H9 (cell line): ENCODE measurements around the gene GAR1. TPM values are rescaled to one million over a fixed set of nuclear protein-coding genes. Genes with fewer than 3 reads are reported as not detected.

Source experiments
- DNase-seq: peaks from one replicate; pipeline ENCODE4 v3.0.0-alpha.2; 2017
- H2AFZ ChIP-seq: one replicate; pipeline ENCODE4 v1.6.1; 2013; ENCODE audit warnings: mild to moderate bottlenecking, low read length, control low read depth, moderate library complexity
- H2AK5ac ChIP-seq: 2 replicates; pipeline ENCODE4 v1.6.1; 2013; ENCODE audit warnings: low read length, control low read depth, mixed read lengths; ENCODE audit not compliant: insufficient read length
- H2BK120ac ChIP-seq: one replicate; pipeline ENCODE4 v1.6.1; 2013; ENCODE audit warnings: low read depth, mild to moderate bottlenecking, low read length, control low read depth, inconsistent platforms; ENCODE audit not compliant: poor library complexity, severe bottlenecking
- H2BK12ac ChIP-seq: 2 replicates; pipeline ENCODE4 v1.6.1; 2013; ENCODE audit warnings: low read length, control low read depth, mixed read lengths, low read depth; ENCODE audit not compliant: insufficient read length
- H2BK15ac ChIP-seq: 2 replicates; pipeline ENCODE4 v1.6.1; 2013; ENCODE audit warnings: low read depth, low read length, control low read depth
- H2BK20ac ChIP-seq: one replicate; pipeline ENCODE4 v1.6.1; 2013; ENCODE audit warnings: low read depth, mild to moderate bottlenecking, low read length, control low read depth, inconsistent platforms; ENCODE audit not compliant: poor library complexity, severe bottlenecking
- H2BK5ac ChIP-seq: 2 replicates; pipeline ENCODE4 v1.6.1; 2013; ENCODE audit warnings: low read length, control low read depth, mixed read lengths; ENCODE audit not compliant: insufficient read length
- H3K14ac ChIP-seq: 2 replicates; pipeline ENCODE4 v1.6.1; 2013; ENCODE audit warnings: low read length, control low read depth; ENCODE audit not compliant: insufficient read depth
- H3K18ac ChIP-seq: 2 replicates; pipeline ENCODE4 v1.6.1; 2013; ENCODE audit warnings: low read depth, mild to moderate bottlenecking, mixed read lengths, low read length, control low read depth; ENCODE audit not compliant: insufficient read length
- H3K23ac ChIP-seq: 2 replicates; pipeline ENCODE4 v1.6.1; 2013; ENCODE audit warnings: low read length, control low read depth, mixed read lengths, low read depth; ENCODE audit not compliant: insufficient read length
- H3K23me2 ChIP-seq: 2 replicates; pipeline ENCODE4 v1.6.1; 2013; ENCODE audit warnings: low read depth, mild to moderate bottlenecking, mixed read lengths, low read length, control low read depth; ENCODE audit not compliant: insufficient read length, poor library complexity, severe bottlenecking
- H3K27ac ChIP-seq: 2 replicates; pipeline ENCODE4 v1.5.1; 2013; ENCODE audit warnings: low read length, control low read depth, mixed read lengths, low read depth; ENCODE audit not compliant: insufficient read length
- H3K27me3 ChIP-seq: 2 replicates; pipeline ENCODE4 v1.6.1; 2013; ENCODE audit warnings: low read length, control low read depth, inconsistent platforms; ENCODE audit not compliant: insufficient read depth
- H3K4ac ChIP-seq: 2 replicates; pipeline ENCODE4 v1.6.1; 2013; ENCODE audit warnings: low read depth, mild to moderate bottlenecking, control low read depth, inconsistent platforms, low read length, moderate library complexity
- H3K4me1 ChIP-seq: 2 replicates; pipeline ENCODE4 v1.6.1; 2013; ENCODE audit warnings: low read length, control low read depth, inconsistent platforms; ENCODE audit not compliant: insufficient read depth
- H3K4me2 ChIP-seq: 2 replicates; pipeline ENCODE4 v1.6.1; 2013; ENCODE audit warnings: low read length, control low read depth, mixed read lengths; ENCODE audit not compliant: insufficient read length, insufficient read depth
- H3K56ac ChIP-seq: 2 replicates; pipeline ENCODE4 v1.6.1; 2013; ENCODE audit warnings: low read depth, mild to moderate bottlenecking, mixed read lengths, low read length, control low read depth; ENCODE audit not compliant: insufficient read length
- H3K79me1 ChIP-seq: 2 replicates; pipeline ENCODE4 v1.6.1; 2013; ENCODE audit warnings: low read depth, mild to moderate bottlenecking, moderate library complexity, low read length, control low read depth, inconsistent platforms; ENCODE audit not compliant: insufficient read depth, poor library complexity, severe bottlenecking
- H3K79me2 ChIP-seq: 2 replicates; pipeline ENCODE4 v1.6.1; 2013; ENCODE audit warnings: low read length, control low read depth, inconsistent platforms; ENCODE audit not compliant: insufficient read depth
- H3K9ac ChIP-seq: 2 replicates; pipeline ENCODE4 v1.6.1; 2013; ENCODE audit warnings: low read length, control low read depth, mixed read lengths; ENCODE audit not compliant: insufficient read length; ENCODE audit errors: extremely low read depth
- H3K9me3 ChIP-seq: one replicate; pipeline ENCODE4 v1.6.1; 2013; ENCODE audit warnings: low read depth, low read length, inconsistent platforms; ENCODE audit not compliant: control insufficient read depth
- H3T11ph ChIP-seq: one replicate; pipeline ENCODE4 v1.6.1; 2013; ENCODE audit warnings: mild to moderate bottlenecking, low read length, control low read depth, inconsistent platforms
- H4K20me1 ChIP-seq: one replicate; pipeline ENCODE4 v1.6.1; 2013; ENCODE audit not compliant: control insufficient read depth, insufficient read length, insufficient read depth
- H4K5ac ChIP-seq: 2 replicates; pipeline ENCODE4 v1.6.1; 2013; ENCODE audit warnings: low read depth, mild to moderate bottlenecking, mixed read lengths, low read length, control low read depth; ENCODE audit not compliant: insufficient read length
- H4K8ac ChIP-seq: replicated peaks from 2 replicates; pipeline ENCODE4 v1.6.1; 2013; ENCODE audit warnings: low read length, control low read depth, mixed read lengths, low read depth; ENCODE audit not compliant: insufficient read length
- H4K91ac ChIP-seq: 2 replicates; pipeline ENCODE4 v1.6.1; 2013; ENCODE audit warnings: low read depth, mild to moderate bottlenecking, moderate library complexity, mixed read lengths, low read length, control low read depth; ENCODE audit not compliant: insufficient read length
- H3K27ac Mint-ChIP-seq, 3 experiments: 2 replicates in 2 of 3; 3 replicates in 1 of 3; pipeline ENCODE4 v1.8.0; 2020 to 2021; ENCODE audit warnings: mixed read lengths in 3 of 3, mild to moderate bottlenecking in 1 of 3, moderate library complexity in 1 of 3
- H3K27me3 Mint-ChIP-seq: 2 replicates; pipeline ENCODE4 v1.8.0; 2021; ENCODE audit warnings: low read depth, mild to moderate bottlenecking, moderate library complexity, mixed read lengths
- H3K36me3 Mint-ChIP-seq, 3 experiments: 2 replicates in 2 of 3; 3 replicates in 1 of 3; pipeline ENCODE4 v1.8.0; 2020 to 2021; ENCODE audit warnings: low read depth in 3 of 3, mixed read lengths in 3 of 3; ENCODE audit not compliant: insufficient read depth in 1 of 3
- H3K4me1 Mint-ChIP-seq, 2 experiments: 2 replicates each; pipeline ENCODE4 v1.8.0; 2020; ENCODE audit warnings: mixed read lengths in 2 of 2
- H3K4me3 Mint-ChIP-seq, 2 experiments: 2 replicates in 1 of 2; 3 replicates in 1 of 2; pipeline ENCODE4 v1.8.0; 2020 to 2021; ENCODE audit warnings: mild to moderate bottlenecking in 2 of 2, mixed read lengths in 2 of 2, moderate library complexity in 1 of 2
- H3K9me3 Mint-ChIP-seq, 2 experiments: 2 replicates in 1 of 2; 3 replicates in 1 of 2; pipeline ENCODE4 v1.8.0; 2020; ENCODE audit warnings: mild to moderate bottlenecking in 2 of 2, mixed read lengths in 2 of 2, moderate library complexity in 1 of 2
- WGBS: extraction: QIAGEN DNeasy Blood & Tissue Kit; methylation state at CpG from one replicate; pipeline ENCODE4 v1.1.7; 2013; ENCODE audit warnings: missing lambda C conversion rate, low lambda C conversion rate, mixed read lengths; ENCODE audit not compliant: insufficient read length; ENCODE audit errors: extremely low coverage; 5-methylcytosine and 5-hydroxymethylcytosine counted together
- total RNA-seq: library from RNA; stranded (reverse); gene quantifications from 2 replicates; pipeline ENCODE4 v1.2.1, GENCODE V29; 2021
- TF ChIP-seq, protein P1 (sequence below): fragments of 200-600 bp; sonication (generic); conservative IDR thresholded peaks from 3 replicates; pipeline ENCODE4 v1.8.0; 2021; ENCODE audit warnings: antibody characterized with exemption, mild to moderate bottlenecking

Gene GAR1
- total RNA-seq, 1 experiment from 2014 or later = 45.3 TPM

GRCh38 chr4:109811707-109812106 is 3.9 kb upstream of the GAR1 start:
- no peak overlapping the region for H2AK5ac ChIP-seq
- Mint-ChIP-seq H3K4me3 (no peak overlapping the region), H3K9me3 (peaks cover 0 to 2% of the 10 kb centered on the region in 2 experiments; a peak in 2 of 5 replicates), H3K36me3 (peaks cover under 1 to 8% (median 6%) of the 10 kb centered on the region in 3 experiments; a peak in 5 of 7 replicates), H3K27ac (no peak overlapping the region), H3K27me3 (no peaks in the 10 kb centered on the region), H3K4me1 (peaks cover 20 to 34% of the 10 kb centered on the region in 2 experiments)
- no peak overlapping the region for H3K4ac ChIP-seq
- H3K23ac ChIP-seq = no peak overlapping the region
- H3K23me2 ChIP-seq = peaks cover 13% of the 10 kb centered on the region
- H3T11ph ChIP-seq = no peak overlapping the region
- no peak overlapping the region for H3K18ac ChIP-seq
- no peak overlapping the region for H4K5ac ChIP-seq
- peaks cover 10% of the 10 kb centered on the region; the same call in 1 of the 2 replicates for H3K79me2 ChIP-seq
- no peak overlapping the region for H3K56ac ChIP-seq
- no peak overlapping the region for H3K4me2 ChIP-seq
- DNase-seq = no peak
- no peak overlapping the region for H2BK120ac ChIP-seq
- H3K4me1 ChIP-seq = peaks cover 2% of the 10 kb centered on the region; the same call in 1 of the 2 replicates
- H3K27ac ChIP-seq = no peak overlapping the region
- no peak overlapping the region for H2BK15ac ChIP-seq
- WGBS = no CpG with 5 or more reads among the region's 3 CpGs
- TF ChIP-seq, protein P1, sequence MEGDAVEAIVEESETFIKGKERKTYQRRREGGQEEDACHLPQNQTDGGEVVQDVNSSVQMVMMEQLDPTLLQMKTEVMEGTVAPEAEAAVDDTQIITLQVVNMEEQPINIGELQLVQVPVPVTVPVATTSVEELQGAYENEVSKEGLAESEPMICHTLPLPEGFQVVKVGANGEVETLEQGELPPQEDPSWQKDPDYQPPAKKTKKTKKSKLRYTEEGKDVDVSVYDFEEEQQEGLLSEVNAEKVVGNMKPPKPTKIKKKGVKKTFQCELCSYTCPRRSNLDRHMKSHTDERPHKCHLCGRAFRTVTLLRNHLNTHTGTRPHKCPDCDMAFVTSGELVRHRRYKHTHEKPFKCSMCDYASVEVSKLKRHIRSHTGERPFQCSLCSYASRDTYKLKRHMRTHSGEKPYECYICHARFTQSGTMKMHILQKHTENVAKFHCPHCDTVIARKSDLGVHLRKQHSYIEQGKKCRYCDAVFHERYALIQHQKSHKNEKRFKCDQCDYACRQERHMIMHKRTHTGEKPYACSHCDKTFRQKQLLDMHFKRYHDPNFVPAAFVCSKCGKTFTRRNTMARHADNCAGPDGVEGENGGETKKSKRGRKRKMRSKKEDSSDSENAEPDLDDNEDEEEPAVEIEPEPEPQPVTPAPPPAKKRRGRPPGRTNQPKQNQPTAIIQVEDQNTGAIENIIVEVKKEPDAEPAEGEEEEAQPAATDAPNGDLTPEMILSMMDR = no peak
- H2BK5ac ChIP-seq = no peak overlapping the region
- no peak overlapping the region for H4K8ac ChIP-seq
- H4K20me1 ChIP-seq = no peaks in the 10 kb centered on the region
- no peak overlapping the region for H3K9ac ChIP-seq
- H2BK20ac ChIP-seq = no peak overlapping the region
- no peak overlapping the region for H4K91ac ChIP-seq
- H3K79me1 ChIP-seq = no peaks in the 10 kb centered on the region
- no peaks in the 10 kb centered on the region for H3K27me3 ChIP-seq
- no peak overlapping the region for H2BK12ac ChIP-seq
- H2AFZ ChIP-seq = no peak overlapping the region
- no peaks in the 10 kb centered on the region for H3K9me3 ChIP-seq
- no peak overlapping the region for H3K14ac ChIP-seq
